Measurements from ENCODE around the gene RXRA. TPM values are rescaled to one million over a fixed set of nuclear protein-coding genes. Genes with fewer than 3 reads are reported as not detected.

The RXRA gene
- total RNA-seq, 1 donor from 2014 or later = 49.4 TPM

DNA sequence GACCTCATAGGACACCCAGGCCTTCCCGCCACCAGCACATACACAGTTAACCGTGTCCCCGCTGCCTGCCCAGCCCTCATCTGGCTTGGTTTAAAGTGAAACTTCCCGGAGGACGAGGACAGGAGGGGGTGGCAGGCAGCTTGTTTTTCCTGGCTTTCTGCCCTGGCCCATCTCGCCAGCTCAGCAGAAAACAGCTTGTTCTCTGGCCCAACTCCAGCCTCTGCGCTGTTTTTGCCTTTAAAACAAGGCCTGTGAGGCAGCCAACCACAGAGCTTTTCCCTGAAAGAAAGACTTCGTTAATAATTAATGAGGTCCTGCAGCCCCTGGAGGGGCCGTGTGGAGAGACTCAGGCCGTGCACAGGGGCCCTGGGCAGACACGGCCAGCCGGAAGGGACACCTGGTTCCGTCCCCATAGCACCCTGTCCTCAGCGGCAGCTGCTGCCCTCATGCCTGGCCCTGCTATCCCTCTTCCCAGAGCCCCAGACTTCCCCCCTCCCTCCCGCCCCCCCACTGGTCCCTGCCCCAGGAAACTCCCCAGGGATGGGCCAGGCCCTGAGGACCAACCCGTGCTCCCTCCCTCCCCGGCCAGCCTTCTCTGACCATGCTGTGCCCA lies 108.7 kb downstream of the RXRA start:
- Histone ChIP-seq H3K27ac (peak overlapping the region; percentile 96), H3K4me3 (peak overlapping the region in 1 of 2 donors; percentile 11), H3K27me3 (no peaks in the 10 kb centered on the region), H3K36me3 (peaks cover 0 to 31% of the 10 kb centered on the region in 2 donors), H3K4me1 (peaks cover 83% of the 10 kb centered on the region), H3K9me3 (no peaks in the 10 kb centered on the region)
- peak; percentile 74 to 81 for TF ChIP-seq POLR2AphosphoS5 (IDR thresholded peaks at IDR 0.05; ENCODE audit: insufficient read depth in 1 of 2, low read depth in 1 of 2)
- no peak for TF ChIP-seq CTCF (IDR thresholded peaks at IDR 0.05)
- DNase-seq (ENCODE audit: extremely low spot score in 2 of 2) = peak in 1 of 2 donors; percentile 96
- intact Hi-C loops (cut with DNase I) = loop anchor here (5.0 kb wide), 1 partner anchor 108 kb away; the partner anchor contains the start of gene RXRA

DNA sequence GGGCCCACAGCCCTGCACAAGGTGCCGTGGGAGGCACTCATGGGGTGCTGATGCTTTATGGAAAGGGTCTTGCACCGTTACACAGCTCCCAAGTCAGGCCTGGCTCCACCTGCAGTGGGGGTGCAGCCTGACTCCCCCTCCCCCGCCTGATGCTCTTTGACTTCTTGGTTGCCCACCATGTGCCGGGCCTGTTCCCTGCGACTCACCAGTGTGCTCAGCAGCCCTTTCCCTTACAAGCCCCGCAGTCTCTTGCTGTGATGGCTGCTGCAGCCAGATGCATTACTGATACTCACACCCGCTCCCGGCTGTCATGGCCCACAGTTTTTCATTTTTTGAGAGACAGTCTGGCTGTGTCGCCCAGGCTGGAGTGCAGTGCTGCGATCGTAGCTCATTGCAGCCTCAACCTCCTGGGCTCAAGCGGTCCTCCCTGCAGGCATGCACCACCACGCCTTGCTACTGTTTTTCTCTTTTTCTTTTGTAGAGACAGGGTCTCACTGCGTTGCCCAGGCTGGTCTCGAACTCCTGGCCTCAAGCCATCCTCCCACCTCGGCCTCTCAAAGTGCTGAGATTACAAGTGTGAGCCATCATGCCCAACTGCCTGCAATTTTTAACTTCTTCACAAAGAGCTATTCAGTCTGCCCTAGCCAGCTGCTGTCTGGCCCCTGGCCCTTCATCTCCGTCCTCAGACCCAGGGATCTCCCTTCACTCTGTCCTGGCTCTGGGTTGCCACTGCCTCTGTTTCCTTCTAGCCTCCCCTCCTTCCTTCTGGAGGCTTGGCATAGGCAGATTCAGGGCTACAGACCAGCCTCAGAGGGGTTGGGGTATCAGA lies 109.5 kb downstream of the RXRA start:
- Histone ChIP-seq H3K9me3 (no peaks in the 10 kb centered on the region), H3K27me3 (no peaks in the 10 kb centered on the region), H3K4me1 (peaks cover 79% of the 10 kb centered on the region), H3K36me3 (peaks cover 0 to 24% of the 10 kb centered on the region in 2 donors), H3K27ac (peak overlapping the region; percentile 96), H3K4me3 (peak overlapping the region in 1 of 2 donors; percentile 11)
- intact Hi-C loops (cut with DNase I) = no loop called here
- no peak for TF ChIP-seq POLR2AphosphoS5 (IDR thresholded peaks at IDR 0.05; ENCODE audit: insufficient read depth in 1 of 2, low read depth in 1 of 2)
- no peak for TF ChIP-seq CTCF (IDR thresholded peaks at IDR 0.05)
- TF ChIP-seq POLR2A (IDR thresholded peaks at IDR 0.05) = no peak
- DNase-seq (ENCODE audit: extremely low spot score in 2 of 2) = no peak

DNA sequence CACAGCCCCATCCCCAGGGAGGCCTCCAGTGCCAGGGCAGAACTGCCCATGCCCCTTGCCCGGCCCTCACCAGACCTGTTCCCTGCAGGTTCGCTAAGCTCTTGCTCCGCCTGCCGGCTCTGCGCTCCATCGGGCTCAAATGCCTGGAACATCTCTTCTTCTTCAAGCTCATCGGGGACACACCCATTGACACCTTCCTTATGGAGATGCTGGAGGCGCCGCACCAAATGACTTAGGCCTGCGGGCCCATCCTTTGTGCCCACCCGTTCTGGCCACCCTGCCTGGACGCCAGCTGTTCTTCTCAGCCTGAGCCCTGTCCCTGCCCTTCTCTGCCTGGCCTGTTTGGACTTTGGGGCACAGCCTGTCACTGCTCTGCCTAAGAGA lies 110.1 kb downstream of the RXRA start:
- Histone ChIP-seq H3K9me3 (no peaks in the 10 kb centered on the region), H3K36me3 (peaks cover 0 to 18% of the 10 kb centered on the region in 2 donors), H3K27ac (peak overlapping the region; percentile 96), H3K4me1 (peaks cover 73% of the 10 kb centered on the region), H3K4me3 (no peak overlapping the region), H3K27me3 (no peaks in the 10 kb centered on the region)
- intact Hi-C loops (cut with DNase I) = no loop called here
- TF ChIP-seq CTCF (IDR thresholded peaks at IDR 0.05) (no peak), POLR2AphosphoS5 (IDR thresholded peaks at IDR 0.05; ENCODE audit: insufficient read depth in 1 of 2, low read depth in 1 of 2) (no peak), POLR2A (IDR thresholded peaks at IDR 0.05) (no peak)
- no peak for DNase-seq (ENCODE audit: extremely low spot score in 2 of 2)

DNA sequence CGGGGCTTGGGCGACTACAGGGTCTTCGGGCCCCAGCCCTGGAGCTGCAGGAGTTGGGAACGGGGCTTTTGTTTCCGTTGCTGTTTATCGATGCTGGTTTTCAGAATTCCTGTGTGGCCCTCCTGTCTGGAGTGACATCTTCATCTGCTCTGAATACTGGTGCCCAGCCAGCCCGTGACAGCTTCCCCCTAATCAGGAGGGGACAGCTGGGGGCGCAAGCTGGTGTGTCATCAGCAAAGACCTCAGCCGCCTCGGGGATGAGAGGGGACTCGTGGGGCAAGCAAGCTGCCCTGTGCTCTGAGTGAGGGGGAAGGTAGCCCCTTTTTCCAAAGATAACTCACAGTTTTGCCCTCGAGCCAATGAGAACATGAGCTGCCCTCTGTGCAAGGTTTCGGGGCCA lies 110.7 kb downstream of the RXRA start:
- TF ChIP-seq CTCF (IDR thresholded peaks at IDR 0.05) (no peak), POLR2AphosphoS5 (IDR thresholded peaks at IDR 0.05; ENCODE audit: insufficient read depth in 1 of 2, low read depth in 1 of 2) (no peak), POLR2A (IDR thresholded peaks at IDR 0.05) (no peak)
- Histone ChIP-seq H3K27ac (peak overlapping the region; percentile 96), H3K4me3 (no peak overlapping the region), H3K9me3 (no peaks in the 10 kb centered on the region), H3K4me1 (peaks cover 72% of the 10 kb centered on the region), H3K27me3 (no peaks in the 10 kb centered on the region), H3K36me3 (peaks cover 0 to 15% of the 10 kb centered on the region in 2 donors)
- intact Hi-C loops (cut with DNase I) = no loop called here
- no peak for DNase-seq (ENCODE audit: extremely low spot score in 2 of 2)

All from vagina (tissue), 2 donors.